C4-2B (cell line): ENCODE data around the gene NRIP3.

ENCODE experiments used
- ZFX ChIP-seq: fragments of 450-650 bp; IDR thresholded peaks from 2 replicates; pipeline ENCODE4 v1.6.1; 2017
- TF ChIP-seq, protein P1 (sequence below): fragments of 450-650 bp; conservative IDR thresholded peaks from 2 replicates; pipeline ENCODE4 v1.5.1; 2017; ENCODE audit warnings: mild to moderate bottlenecking

- TF ChIP-seq, protein P1, sequence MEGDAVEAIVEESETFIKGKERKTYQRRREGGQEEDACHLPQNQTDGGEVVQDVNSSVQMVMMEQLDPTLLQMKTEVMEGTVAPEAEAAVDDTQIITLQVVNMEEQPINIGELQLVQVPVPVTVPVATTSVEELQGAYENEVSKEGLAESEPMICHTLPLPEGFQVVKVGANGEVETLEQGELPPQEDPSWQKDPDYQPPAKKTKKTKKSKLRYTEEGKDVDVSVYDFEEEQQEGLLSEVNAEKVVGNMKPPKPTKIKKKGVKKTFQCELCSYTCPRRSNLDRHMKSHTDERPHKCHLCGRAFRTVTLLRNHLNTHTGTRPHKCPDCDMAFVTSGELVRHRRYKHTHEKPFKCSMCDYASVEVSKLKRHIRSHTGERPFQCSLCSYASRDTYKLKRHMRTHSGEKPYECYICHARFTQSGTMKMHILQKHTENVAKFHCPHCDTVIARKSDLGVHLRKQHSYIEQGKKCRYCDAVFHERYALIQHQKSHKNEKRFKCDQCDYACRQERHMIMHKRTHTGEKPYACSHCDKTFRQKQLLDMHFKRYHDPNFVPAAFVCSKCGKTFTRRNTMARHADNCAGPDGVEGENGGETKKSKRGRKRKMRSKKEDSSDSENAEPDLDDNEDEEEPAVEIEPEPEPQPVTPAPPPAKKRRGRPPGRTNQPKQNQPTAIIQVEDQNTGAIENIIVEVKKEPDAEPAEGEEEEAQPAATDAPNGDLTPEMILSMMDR, result no peak
- TF ChIP-seq ZFX, result no peak
These were observed 21.5 kb upstream of the NRIP3 start for GRCh38 chr11:9025101-9025850.
